ENCODE results near the gene PTGER1.

Gene PTGER1

DNA sequence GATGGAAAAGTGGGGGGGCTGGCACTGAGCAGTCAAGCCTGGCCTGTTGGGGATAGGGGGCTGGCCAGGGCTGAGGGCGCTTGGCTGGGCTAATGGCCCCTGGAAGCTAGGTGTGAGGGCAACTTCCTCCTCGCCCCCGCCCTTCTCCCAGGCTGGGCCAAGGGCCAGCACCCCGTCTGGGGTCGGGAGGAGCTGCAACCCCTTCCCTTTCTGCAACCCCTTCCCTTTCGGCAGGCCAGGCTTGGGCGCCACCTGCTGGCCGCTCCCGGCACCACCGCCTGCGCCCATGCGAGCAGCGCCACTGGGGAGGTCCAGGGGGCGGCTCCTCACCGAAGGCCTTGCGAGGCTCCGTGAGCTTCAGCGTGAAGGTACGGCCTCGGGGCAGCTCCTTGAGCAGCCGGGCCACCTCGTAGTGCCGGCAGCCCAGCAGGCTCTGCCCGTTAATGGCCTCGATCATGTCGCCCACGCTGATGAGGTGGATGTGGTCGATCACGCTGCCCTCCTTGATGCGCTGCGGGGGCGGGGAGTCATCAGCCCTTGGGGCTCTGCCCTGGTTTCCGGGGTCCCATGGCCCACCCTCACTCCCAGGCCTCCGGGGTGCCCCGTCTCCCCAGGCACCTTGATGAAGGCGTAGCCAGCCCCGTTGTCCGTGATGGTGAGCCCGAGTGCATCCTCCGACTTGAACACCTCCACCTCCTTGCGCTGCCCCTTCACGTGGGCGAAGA, 5.0 kb upstream of the PTGER1 start:
- DNase-seq, result peak; percentile 61 to 78 (median 78)
- H3K27me3 ChIP-seq (replicated peaks in 2 of 5; ENCODE audit: control insufficient read depth in 4 of 5, insufficient read depth in 5 of 5, low read length in 4 of 5), result peaks cover 0 to 8% (median under 1%) of the 10 kb centered on the region in 5 experiments
- H3K4me1 ChIP-seq (ENCODE audit: control extremely low read depth in 1 of 4, control insufficient read depth in 4 of 4, insufficient read depth in 4 of 4, low read length in 3 of 4), result peaks cover 0 to 34% (median 27%) of the 10 kb centered on the region in 4 experiments
- ChIA-PET CTCF (interaction anchor here (0.5 to 6.2 kb wide), 24 partner anchors 7 to 695 kb away, joined by 3 to 50 read pairs (median 5); partner anchors contain the start of genes DDX39A, GIPC1 and PKN1), POLR2A (interaction anchor here (1.0 to 1.4 kb wide), 2 partner anchors 12 to 37 kb away, joined by 3 to 11 read pairs; partner anchors contain the start of gene DNAJB1)
- no peak overlapping the region for H3K27ac ChIP-seq (ENCODE audit: insufficient read depth in 1 of 2, low read depth in 1 of 2, low read length in 2 of 2, poor library complexity in 1 of 2, severe bottlenecking in 2 of 2)
- H3K36me3 ChIP-seq (ENCODE audit: control insufficient read depth in 4 of 4, insufficient read depth in 4 of 4, low read length in 3 of 4), result peaks cover 0 to 15% (median 9%) of the 10 kb centered on the region in 4 experiments
- H3K4me3 ChIP-seq (ENCODE audit: control insufficient read depth in 1 of 7, extremely low read depth in 1 of 7, insufficient read depth in 4 of 7, low read depth in 2 of 7, low read length in 6 of 7), result peak overlapping the region in 2 of 7 experiments; percentile 11 to 19
- WGBS (ENCODE audit: insufficient coverage), result 61% methylated on average over 30 of the region's 43 CpGs
- H3K9me3 ChIP-seq (ENCODE audit: control extremely low read depth in 1 of 5, control insufficient read depth in 4 of 5, insufficient read depth in 2 of 5, low read depth in 1 of 5, low read length in 4 of 5), result no peaks in the 10 kb centered on the region

DNA sequence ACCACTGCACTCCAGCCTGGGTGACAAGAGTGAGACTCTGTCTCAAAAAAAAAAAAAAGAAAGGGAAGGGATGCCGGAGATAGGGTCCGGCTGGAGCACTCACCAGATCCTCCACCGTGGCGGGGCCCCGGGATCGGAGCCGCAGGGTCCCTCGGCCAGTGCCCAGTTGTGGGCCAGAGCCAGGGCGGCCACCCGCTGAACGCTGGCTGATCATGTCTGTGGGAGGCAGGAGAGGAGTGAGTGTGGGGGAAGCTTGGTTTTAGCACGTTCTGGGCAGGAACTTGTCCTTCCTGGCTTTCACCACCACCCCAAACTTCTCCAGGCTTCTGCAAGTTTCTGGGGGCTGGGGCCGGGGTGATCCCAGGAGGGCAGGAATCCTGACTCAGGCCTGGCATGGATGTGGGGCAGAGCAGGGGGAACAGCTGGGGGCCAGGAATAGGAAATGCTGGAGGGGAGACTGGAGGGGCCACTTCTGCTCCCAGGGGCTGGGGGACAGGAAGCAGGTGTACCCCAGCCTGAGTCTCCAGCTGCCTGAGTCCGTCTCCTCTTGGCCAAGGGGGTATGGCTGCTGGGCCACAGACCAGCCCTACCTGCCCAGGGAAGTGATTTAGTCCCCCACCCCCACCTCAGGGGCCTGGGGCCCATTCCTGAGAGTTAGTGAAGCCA, 4.3 kb upstream of the PTGER1 start:
- H3K36me3 ChIP-seq (ENCODE audit: control insufficient read depth in 4 of 4, insufficient read depth in 4 of 4, low read length in 3 of 4), result peaks cover 0 to 15% (median 9%) of the 10 kb centered on the region in 4 experiments

DNA sequence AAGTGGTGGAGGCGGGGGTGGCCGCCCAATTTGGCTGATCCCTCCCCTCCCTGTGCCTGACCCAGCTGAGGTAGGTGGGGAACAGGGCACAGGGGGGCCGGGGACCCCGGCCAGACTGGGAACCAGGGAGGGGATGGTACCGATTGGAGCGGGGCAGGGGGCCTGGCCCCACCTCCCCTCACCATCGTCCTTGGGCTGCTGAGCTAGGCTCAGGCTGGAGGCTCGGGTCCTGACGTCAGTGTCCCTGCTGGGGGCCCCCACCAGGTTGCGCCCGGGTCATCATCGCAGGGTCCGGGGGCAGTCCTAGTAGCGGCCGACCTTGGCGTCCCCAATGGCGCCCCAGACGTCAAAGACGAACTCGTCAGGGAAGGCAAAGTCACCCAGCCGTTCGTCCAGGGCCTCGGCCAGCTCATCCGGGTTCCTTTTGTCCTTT, 3.0 kb upstream of the PTGER1 start:
- ChIA-PET CTCF (interaction anchor here (0.7 to 6.2 kb wide), 8 partner anchors 9 to 598 kb away, joined by 3 to 50 read pairs (median 6); partner anchors contain the start of genes DDX39A and PKN1), POLR2A (no interaction called here)
- H3K4me1 ChIP-seq (ENCODE audit: control extremely low read depth in 1 of 4, control insufficient read depth in 4 of 4, insufficient read depth in 4 of 4, low read length in 3 of 4), result peaks cover 0 to 45% (median 42%) of the 10 kb centered on the region in 4 experiments
- no peaks in the 10 kb centered on the region for H3K9me3 ChIP-seq (ENCODE audit: control extremely low read depth in 1 of 5, control insufficient read depth in 4 of 5, insufficient read depth in 2 of 5, low read depth in 1 of 5, low read length in 4 of 5)
- no peak overlapping the region for H3K4me3 ChIP-seq (ENCODE audit: control insufficient read depth in 1 of 7, extremely low read depth in 1 of 7, insufficient read depth in 4 of 7, low read depth in 2 of 7, low read length in 6 of 7)
- no peak for DNase-seq
- peaks cover 0 to 27% (median 6%) of the 10 kb centered on the region in 5 experiments for H3K27me3 ChIP-seq (replicated peaks in 2 of 5; ENCODE audit: control insufficient read depth in 4 of 5, insufficient read depth in 5 of 5, low read length in 4 of 5)
- no peak overlapping the region for H3K27ac ChIP-seq (ENCODE audit: insufficient read depth in 1 of 2, low read depth in 1 of 2, low read length in 2 of 2, poor library complexity in 1 of 2, severe bottlenecking in 2 of 2)
- peaks cover 0 to 15% (median 9%) of the 10 kb centered on the region in 4 experiments for H3K36me3 ChIP-seq (ENCODE audit: control insufficient read depth in 4 of 4, insufficient read depth in 4 of 4, low read length in 3 of 4)
- 96% methylated on average over 23 of the region's 24 CpGs for WGBS (ENCODE audit: insufficient coverage)

More for the DNA sequence above, 4.3 kb upstream of the PTGER1 start:
- H3K4me1 ChIP-seq (ENCODE audit: control extremely low read depth in 1 of 4, control insufficient read depth in 4 of 4, insufficient read depth in 4 of 4, low read length in 3 of 4), result peaks cover 0 to 40% (median 34%) of the 10 kb centered on the region in 4 experiments
- CTCF ChIA-PET, result interaction anchor here (0.8 to 6.2 kb wide), 18 partner anchors 8 to 342 kb away, joined by 3 to 50 read pairs (median 5); partner anchors contain the start of genes DDX39A, GIPC1 and PKN1
- peak in 2 of 3 donors; percentile 35 to 37 for DNase-seq
- H3K4me3 ChIP-seq (ENCODE audit: control insufficient read depth in 1 of 7, extremely low read depth in 1 of 7, insufficient read depth in 4 of 7, low read depth in 2 of 7, low read length in 6 of 7), result peak overlapping the region in 2 of 7 experiments; percentile 11 to 19
- peaks cover 0 to 14% (median 6%) of the 10 kb centered on the region in 5 experiments for H3K27me3 ChIP-seq (replicated peaks in 2 of 5; ENCODE audit: control insufficient read depth in 4 of 5, insufficient read depth in 5 of 5, low read length in 4 of 5)
- WGBS (ENCODE audit: insufficient coverage), result 42% methylated on average over 4 of the region's 14 CpGs
- no peaks in the 10 kb centered on the region for H3K9me3 ChIP-seq (ENCODE audit: control extremely low read depth in 1 of 5, control insufficient read depth in 4 of 5, insufficient read depth in 2 of 5, low read depth in 1 of 5, low read length in 4 of 5)
- POLR2A ChIA-PET, result interaction anchor here (0.6 to 1.4 kb wide), 3 partner anchors 12 to 330 kb away, joined by 3 to 11 read pairs (median 3); partner anchors contain the start of gene DNAJB1
- no peak overlapping the region for H3K27ac ChIP-seq (ENCODE audit: insufficient read depth in 1 of 2, low read depth in 1 of 2, low read length in 2 of 2, poor library complexity in 1 of 2, severe bottlenecking in 2 of 2)

DNA sequence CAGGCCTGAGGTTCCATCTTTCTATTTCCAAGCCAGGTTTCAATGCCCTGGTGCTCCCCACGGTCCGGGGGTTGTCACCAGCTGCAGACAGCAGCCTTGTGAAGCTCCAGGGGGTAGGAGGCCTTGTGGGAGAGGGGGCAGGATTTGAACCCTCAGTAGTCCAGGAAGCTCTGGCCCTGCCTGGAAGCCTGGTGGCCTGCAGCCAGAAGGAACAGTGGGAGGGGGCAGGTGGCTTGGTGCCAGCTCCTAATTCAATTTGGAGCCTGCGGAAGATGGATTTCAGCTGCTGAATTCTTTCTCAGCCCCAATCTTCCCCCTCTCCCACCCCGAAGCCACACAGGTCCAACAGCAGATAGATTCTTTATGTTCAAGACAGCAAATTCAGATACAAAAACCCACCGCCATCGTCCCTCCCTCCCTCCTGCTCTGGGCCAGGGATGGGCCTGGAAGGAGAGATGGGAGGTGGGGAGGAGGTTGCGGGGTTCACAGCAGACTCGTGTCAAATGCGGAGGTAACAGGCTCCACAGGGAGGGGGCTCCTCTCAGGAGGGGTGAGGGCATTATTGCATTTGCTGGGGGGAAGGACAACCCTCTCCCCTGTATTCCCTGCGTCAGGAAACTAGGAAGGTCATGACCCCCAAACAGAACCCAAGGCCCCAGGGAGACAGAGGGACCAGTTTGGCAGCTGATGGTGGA, 2.4 kb upstream of the PTGER1 start:
- H3K4me1 ChIP-seq (ENCODE audit: control extremely low read depth in 1 of 4, control insufficient read depth in 4 of 4, insufficient read depth in 4 of 4, low read length in 3 of 4), result peaks cover 0 to 51% (median 47%) of the 10 kb centered on the region in 4 experiments
- peaks cover 0 to 33% (median 7%) of the 10 kb centered on the region in 5 experiments for H3K27me3 ChIP-seq (replicated peaks in 2 of 5; ENCODE audit: control insufficient read depth in 4 of 5, insufficient read depth in 5 of 5, low read length in 4 of 5)
- ChIA-PET CTCF (interaction anchor here (1.3 to 4.8 kb wide), 5 partner anchors 8 to 122 kb away, joined by 3 to 50 read pairs (median 5); no protein-coding TSS in a partner anchor), POLR2A (no interaction called here)
- no peak overlapping the region for H3K27ac ChIP-seq (ENCODE audit: insufficient read depth in 1 of 2, low read depth in 1 of 2, low read length in 2 of 2, poor library complexity in 1 of 2, severe bottlenecking in 2 of 2)
- 100% methylated on average over 1 of the region's 10 CpGs for WGBS (ENCODE audit: insufficient coverage)
- H3K4me3 ChIP-seq (ENCODE audit: control insufficient read depth in 1 of 7, extremely low read depth in 1 of 7, insufficient read depth in 4 of 7, low read depth in 2 of 7, low read length in 6 of 7), result no peak overlapping the region
- DNase-seq, result no peak
- peaks cover 0 to 15% (median 8%) of the 10 kb centered on the region in 4 experiments for H3K36me3 ChIP-seq (ENCODE audit: control insufficient read depth in 4 of 4, insufficient read depth in 4 of 4, low read length in 3 of 4)
- no peaks in the 10 kb centered on the region for H3K9me3 ChIP-seq (ENCODE audit: control extremely low read depth in 1 of 5, control insufficient read depth in 4 of 5, insufficient read depth in 2 of 5, low read depth in 1 of 5, low read length in 4 of 5)

DNA sequence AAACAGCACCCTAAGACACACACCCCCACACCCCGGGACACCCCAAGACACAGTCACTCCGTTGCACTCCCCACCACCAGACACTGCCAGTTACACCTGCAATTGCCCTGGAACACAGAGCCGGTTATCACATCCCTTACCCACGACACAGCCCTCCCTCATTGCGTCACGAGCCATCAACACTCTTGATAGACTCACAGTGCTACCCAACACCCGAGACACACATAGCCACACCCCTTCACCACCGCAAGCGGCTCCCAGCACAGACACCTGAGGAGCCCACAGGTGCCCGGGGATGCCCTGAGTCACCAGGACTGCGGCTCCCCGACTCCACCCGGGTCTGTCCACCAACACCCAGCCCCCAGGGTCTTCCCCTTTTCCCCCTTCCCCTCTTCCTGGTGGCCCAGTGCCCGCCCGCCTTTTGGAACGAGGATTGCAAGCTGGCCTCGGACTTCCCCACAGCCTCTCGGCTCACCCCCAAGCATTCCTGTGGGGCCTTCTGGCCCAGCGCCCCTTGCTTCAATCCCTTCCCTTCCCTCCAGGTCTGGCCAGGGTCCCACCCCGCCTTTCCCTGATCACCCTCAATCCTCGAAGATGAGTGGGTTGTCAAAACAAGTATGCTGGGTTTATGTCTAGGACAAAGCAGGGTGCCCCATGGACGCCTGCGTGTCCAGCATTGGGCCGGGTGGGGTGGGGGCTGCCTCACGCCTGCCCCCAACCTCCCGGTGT, 1.7 kb upstream of the PTGER1 start:
- Histone ChIP-seq H3K27ac (ENCODE audit: insufficient read depth in 1 of 2, low read depth in 1 of 2, low read length in 2 of 2, poor library complexity in 1 of 2, severe bottlenecking in 2 of 2) (no peak overlapping the region), H3K36me3 (ENCODE audit: control insufficient read depth in 4 of 4, insufficient read depth in 4 of 4, low read length in 3 of 4) (peaks cover 0 to 15% (median 7%) of the 10 kb centered on the region in 4 experiments), H3K27me3 (replicated peaks in 2 of 5; ENCODE audit: control insufficient read depth in 4 of 5, insufficient read depth in 5 of 5, low read length in 4 of 5) (peaks cover 0 to 37% (median 7%) of the 10 kb centered on the region in 5 experiments), H3K4me3 (ENCODE audit: control insufficient read depth in 1 of 7, extremely low read depth in 1 of 7, insufficient read depth in 4 of 7, low read depth in 2 of 7, low read length in 6 of 7) (no peak overlapping the region), H3K9me3 (ENCODE audit: control extremely low read depth in 1 of 5, control insufficient read depth in 4 of 5, insufficient read depth in 2 of 5, low read depth in 1 of 5, low read length in 4 of 5) (no peaks in the 10 kb centered on the region), H3K4me1 (ENCODE audit: control extremely low read depth in 1 of 4, control insufficient read depth in 4 of 4, insufficient read depth in 4 of 4, low read length in 3 of 4) (peaks cover 0 to 58% (median 54%) of the 10 kb centered on the region in 4 experiments)
- peak in 2 of 3 donors; percentile 42 to 50 for DNase-seq
- POLR2A ChIA-PET, result no interaction called here
- CTCF ChIA-PET, result interaction anchor here (1.8 kb wide), 1 partner anchor 33 kb away, joined by 5 read pairs; no protein-coding TSS in a partner anchor
- WGBS (ENCODE audit: insufficient coverage), result 86% methylated on average over 25 of the region's 26 CpGs

DNA sequence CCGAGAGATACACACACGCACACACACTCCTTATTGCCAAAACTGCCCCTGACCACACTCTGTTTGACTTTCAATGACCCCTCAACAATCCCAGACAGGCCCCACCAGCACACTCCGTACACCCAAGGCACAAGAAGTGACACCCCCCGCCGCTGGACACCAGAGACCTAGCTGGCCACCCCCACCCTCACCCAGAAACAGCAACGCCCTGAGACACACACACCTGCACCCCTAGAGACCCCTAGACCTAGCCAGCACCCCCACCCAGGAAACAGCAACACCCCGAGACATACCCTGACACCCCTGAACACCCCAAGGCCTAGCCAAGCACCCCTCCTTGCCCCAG, 1.1 kb upstream of the PTGER1 start:
- ChIA-PET POLR2A (no interaction called here), CTCF (interaction anchor here (2.1 kb wide), 1 partner anchor 9 kb away, joined by 6 read pairs; no protein-coding TSS in a partner anchor)
- Histone ChIP-seq H3K4me3 (ENCODE audit: control insufficient read depth in 1 of 7, extremely low read depth in 1 of 7, insufficient read depth in 4 of 7, low read depth in 2 of 7, low read length in 6 of 7) (no peak overlapping the region), H3K27me3 (replicated peaks in 2 of 5; ENCODE audit: control insufficient read depth in 4 of 5, insufficient read depth in 5 of 5, low read length in 4 of 5) (peaks cover 0 to 37% (median 7%) of the 10 kb centered on the region in 5 experiments), H3K4me1 (ENCODE audit: control extremely low read depth in 1 of 4, control insufficient read depth in 4 of 4, insufficient read depth in 4 of 4, low read length in 3 of 4) (peaks cover 0 to 60% (median 55%) of the 10 kb centered on the region in 4 experiments), H3K9me3 (ENCODE audit: control extremely low read depth in 1 of 5, control insufficient read depth in 4 of 5, insufficient read depth in 2 of 5, low read depth in 1 of 5, low read length in 4 of 5) (no peaks in the 10 kb centered on the region), H3K36me3 (ENCODE audit: control insufficient read depth in 4 of 4, insufficient read depth in 4 of 4, low read length in 3 of 4) (peaks cover 0 to 17% (median 7%) of the 10 kb centered on the region in 4 experiments), H3K27ac (ENCODE audit: insufficient read depth in 1 of 2, low read depth in 1 of 2, low read length in 2 of 2, poor library complexity in 1 of 2, severe bottlenecking in 2 of 2) (no peak overlapping the region)
- no peak for DNase-seq
- 80% methylated on average over 1 of the region's 7 CpGs for WGBS (ENCODE audit: insufficient coverage)

Measured in common myeloid progenitor, CD34-positive (primary cell).